ENCODE measurements around the gene ENO1.

ENO1 gene

DNA sequence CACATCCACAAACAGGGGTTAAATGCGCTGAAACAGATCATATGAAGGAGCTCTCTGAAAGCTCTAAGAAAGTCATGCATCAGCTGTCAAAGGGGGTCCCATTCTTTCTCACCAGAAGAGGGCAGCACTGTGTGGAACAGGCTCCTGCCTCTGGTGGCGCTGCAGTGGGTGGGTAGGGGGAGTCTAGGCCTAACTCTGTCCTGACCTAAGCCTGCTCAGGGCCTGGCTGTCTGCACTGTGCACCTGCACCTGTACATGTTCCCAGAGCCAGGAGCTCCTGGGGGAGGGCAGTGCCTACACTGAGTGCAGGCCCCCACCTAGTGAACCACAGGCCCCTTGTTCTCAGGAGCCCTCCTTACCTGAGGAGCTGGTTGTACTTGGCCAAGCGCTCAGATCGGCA is 16.0 kb downstream of the ENO1 start:
- DNase-seq (ENCODE audit: low read depth): no peak
- no peak overlapping the region for H3K4me3 ChIP-seq (ENCODE audit: low read length)
- TF ChIP-seq, protein P1, sequence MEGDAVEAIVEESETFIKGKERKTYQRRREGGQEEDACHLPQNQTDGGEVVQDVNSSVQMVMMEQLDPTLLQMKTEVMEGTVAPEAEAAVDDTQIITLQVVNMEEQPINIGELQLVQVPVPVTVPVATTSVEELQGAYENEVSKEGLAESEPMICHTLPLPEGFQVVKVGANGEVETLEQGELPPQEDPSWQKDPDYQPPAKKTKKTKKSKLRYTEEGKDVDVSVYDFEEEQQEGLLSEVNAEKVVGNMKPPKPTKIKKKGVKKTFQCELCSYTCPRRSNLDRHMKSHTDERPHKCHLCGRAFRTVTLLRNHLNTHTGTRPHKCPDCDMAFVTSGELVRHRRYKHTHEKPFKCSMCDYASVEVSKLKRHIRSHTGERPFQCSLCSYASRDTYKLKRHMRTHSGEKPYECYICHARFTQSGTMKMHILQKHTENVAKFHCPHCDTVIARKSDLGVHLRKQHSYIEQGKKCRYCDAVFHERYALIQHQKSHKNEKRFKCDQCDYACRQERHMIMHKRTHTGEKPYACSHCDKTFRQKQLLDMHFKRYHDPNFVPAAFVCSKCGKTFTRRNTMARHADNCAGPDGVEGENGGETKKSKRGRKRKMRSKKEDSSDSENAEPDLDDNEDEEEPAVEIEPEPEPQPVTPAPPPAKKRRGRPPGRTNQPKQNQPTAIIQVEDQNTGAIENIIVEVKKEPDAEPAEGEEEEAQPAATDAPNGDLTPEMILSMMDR (conservative IDR thresholded peaks at IDR 0.05; ENCODE audit: low read depth, low read length): peak; percentile 82

DNA sequence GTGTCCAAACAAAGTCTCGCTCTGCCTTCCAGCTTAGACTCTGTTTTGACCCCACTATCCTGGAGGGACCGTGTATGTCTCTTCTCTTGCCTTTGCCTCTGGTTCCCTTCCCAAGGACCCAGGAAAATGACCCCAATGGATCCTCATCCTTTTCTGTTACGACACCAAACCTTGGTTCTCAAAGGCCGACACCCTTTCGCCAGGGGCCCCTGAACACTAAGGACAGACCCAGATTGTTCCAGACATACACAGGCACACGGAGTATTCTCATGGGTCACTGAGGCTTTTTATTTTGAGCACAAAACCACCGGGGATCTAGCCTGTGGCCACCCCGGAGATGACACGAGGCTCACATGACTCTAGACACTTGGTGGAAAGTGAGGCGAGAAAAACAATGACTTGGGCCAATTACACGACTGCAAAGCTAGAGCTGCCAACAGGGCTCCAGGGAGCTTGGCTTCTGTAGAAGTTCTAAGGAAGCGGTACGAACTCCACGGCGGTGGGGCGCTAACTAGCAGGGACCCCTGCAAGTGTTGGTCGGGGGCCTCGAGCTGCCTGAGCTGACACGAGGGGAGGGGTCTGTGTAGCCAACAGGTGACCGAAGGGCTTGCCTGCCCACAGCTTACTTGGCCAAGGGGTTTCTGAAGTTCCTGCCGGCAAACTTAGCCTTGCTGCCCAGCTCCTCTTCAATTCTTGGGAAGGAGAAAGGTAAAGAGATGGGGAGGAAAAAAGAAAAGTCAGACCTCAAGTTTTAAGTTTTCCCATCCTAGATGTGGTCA is 17.6 kb downstream of the ENO1 start:
- no peak for DNase-seq (ENCODE audit: low read depth)
- TF ChIP-seq, protein P1 (conservative IDR thresholded peaks at IDR 0.05; ENCODE audit: low read depth, low read length): no peak
- H3K4me3 ChIP-seq (ENCODE audit: low read length): no peak overlapping the region

DNA sequence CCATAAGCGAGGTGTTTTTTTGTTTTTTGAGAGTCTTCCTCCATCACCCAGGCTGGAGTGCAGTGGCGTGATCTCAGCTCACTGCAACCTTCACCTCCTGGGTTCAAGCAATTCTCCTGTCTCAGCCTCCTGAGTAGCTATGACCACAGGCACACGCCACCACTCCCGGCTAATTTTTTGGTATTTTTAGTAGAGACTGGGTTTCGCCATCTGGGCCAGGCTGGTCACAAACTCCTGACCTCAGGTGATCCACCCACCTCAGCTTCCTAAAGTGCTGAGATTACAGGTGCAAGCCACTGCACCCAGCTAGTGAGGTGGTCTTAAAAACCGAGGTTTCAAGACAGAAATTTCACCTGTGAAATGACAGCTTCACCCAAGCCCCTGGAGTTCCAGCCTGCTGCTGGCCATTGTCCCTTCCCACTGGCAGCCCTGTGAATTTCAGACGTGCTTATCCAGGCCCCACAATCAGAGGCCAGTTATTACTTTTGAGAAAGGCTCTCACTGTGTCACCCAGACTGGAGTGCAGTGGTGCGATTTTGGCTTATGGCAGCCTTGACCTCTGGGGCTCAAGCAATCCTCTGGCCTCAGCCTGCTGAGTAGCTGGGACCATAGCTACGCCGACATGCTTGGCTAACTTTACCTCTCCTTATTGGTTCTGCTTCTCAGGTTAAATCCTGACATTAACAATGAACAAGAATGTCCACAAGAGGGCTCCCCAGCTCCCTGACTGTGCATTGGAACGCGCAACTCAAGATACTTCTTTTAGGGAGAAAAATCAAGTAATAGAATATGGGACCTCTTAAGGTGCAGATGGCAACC is 19.4 kb downstream of the ENO1 start:
- no peak overlapping the region for H3K4me3 ChIP-seq (ENCODE audit: low read length)
- DNase-seq (ENCODE audit: low read depth): no peak
- TF ChIP-seq, protein P1 (conservative IDR thresholded peaks at IDR 0.05; ENCODE audit: low read depth, low read length): peak; percentile 71

DNA sequence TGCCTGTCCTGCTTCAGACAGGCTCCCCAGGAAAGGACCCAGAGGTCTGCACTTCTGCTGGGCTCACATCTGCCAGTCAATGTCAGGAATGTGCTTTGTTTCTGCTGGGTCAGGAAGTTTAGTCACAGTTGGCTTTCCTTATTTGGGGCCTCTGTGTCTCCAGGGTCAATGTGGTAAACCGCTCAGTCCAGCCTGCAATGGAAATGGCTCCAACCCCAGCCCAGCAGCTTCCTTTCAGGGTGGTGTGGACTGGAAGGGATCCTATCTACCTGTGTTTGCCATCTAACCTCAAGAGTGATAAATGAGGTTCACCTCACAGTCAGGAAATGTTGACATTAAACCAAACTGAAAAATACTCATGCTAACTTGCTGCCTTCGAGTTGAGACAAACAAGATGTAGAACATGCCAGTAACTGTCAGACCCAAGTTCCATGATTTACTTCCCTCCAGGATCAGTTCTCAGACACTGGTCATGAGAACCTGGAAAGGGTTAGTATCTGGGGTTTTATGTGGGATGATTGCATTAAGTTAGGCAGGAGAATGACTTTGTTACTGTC is 20.3 kb downstream of the ENO1 start:
- TF ChIP-seq, protein P1 (conservative IDR thresholded peaks at IDR 0.05; ENCODE audit: low read depth, low read length): no peak
- no peak overlapping the region for H3K4me3 ChIP-seq (ENCODE audit: low read length)
- no peak for DNase-seq (ENCODE audit: low read depth)

DNA sequence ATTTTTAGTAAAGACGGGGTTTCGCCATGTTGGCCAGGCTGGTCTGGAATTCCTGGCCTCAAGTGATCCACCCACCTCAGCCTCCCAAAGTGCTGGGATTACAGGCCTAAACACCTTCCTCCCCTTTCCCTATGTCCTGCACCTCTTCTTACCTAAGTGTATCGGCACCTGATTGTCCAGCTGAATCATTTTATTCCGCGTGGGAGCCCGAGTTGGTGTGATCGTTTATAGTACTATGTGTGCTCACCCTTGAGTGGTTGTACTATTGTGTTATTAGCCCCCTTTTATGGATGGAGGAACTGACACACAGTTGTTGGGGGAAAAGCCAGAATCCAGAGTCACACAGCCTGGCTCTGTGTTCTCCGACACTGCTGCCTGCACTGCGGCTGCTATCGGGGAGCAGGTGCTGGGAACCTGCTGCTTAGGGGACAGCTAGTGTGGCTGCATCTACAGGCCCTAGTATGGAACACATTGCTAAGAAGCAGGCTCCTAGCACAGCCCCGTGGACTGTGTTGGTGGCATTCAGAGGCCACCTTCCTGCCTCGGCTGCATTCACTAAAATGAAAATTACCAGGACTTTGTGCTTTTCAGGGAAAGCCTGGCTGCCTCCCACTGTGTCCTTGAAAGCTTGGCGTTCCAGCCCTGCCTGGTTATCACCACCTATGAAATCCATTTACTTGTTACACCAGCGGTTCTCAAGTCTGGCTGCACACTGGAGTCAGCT is 21.6 kb downstream of the ENO1 start:
- DNase-seq (ENCODE audit: low read depth): no peak
- TF ChIP-seq, protein P1 (conservative IDR thresholded peaks at IDR 0.05; ENCODE audit: low read depth, low read length): no peak
- no peak overlapping the region for H3K4me3 ChIP-seq (ENCODE audit: low read length)

DNA sequence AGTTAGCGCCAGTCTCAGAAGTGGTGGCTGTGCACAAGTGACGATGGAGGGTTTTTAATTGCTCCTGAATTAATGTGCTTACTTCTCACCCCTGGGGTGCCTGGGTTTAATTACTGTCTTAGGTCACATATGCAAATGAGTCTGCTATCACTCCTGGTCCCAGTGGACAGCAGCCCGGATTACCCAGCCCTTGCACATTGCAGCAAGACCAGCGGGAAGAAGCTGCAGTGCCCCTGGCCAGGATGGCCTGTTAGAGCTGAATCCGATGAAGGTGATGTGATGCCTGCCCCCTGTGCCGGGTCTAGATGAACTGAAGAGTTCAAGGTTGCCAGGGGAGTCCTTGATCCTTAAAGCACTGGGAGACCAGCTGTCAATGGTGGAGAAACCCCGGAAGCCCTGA is 24.2 kb downstream of the ENO1 start:
- TF ChIP-seq, protein P1 (conservative IDR thresholded peaks at IDR 0.05; ENCODE audit: low read depth, low read length): no peak
- no peak overlapping the region for H3K4me3 ChIP-seq (ENCODE audit: low read length)
- no peak for DNase-seq (ENCODE audit: low read depth)
